Lung microvascular endothelial cell (primary cell): ENCODE measurements around the gene CPNE4. TPM values are rescaled to one million over a fixed set of nuclear protein-coding genes. Genes with fewer than 3 reads are reported as not detected.

Experiments used
- DNase-seq, 2 donors: peaks; one replicate each; pipeline versions ENCODE4 v3.0.0 to v3.0.0-alpha.2; 2010; ENCODE audit warnings: low read depth in 2 of 2
- total RNA-seq: library from RNA; depleted of rRNA; stranded (reverse); fragments of >200 nt; gene quantifications from 2 replicates; pipeline ENCODE4 v1.2.1, GENCODE V29; 2014

CPNE4 gene
- total RNA-seq, 1 donor from 2014 or later = not detected

- DNase-seq = no peak
These were observed 153.0 kb downstream of the CPNE4 start for GRCh38 chr3:131881777-131882176.

- DNase-seq = no peak
These were observed 153.9 kb downstream of the CPNE4 start for GRCh38 chr3:131880948-131881347.

GRCh38 chr3:131868203-131868602, 166.6 kb downstream of the CPNE4 start:
- no peak for DNase-seq

- DNase-seq = no peak
These were observed 178.6 kb downstream of the CPNE4 start for GRCh38 chr3:131856171-131856570.

GRCh38 chr3:131850223-131850622, 184.6 kb downstream of the CPNE4 start:
- no peak for DNase-seq

GRCh38 chr3:131849616-131850015, 185.2 kb downstream of the CPNE4 start:
- DNase-seq = no peak

- DNase-seq = peak in 1 of 2 donors; percentile 8
These were observed 186.8 kb downstream of the CPNE4 start for GRCh38 chr3:131847966-131848510.

GRCh38 chr3:131846296-131846924, 188.4 kb downstream of the CPNE4 start:
- DNase-seq = no peak

- no peak for DNase-seq
These were observed 191.6 kb downstream of the CPNE4 start for GRCh38 chr3:131843174-131843573.

GRCh38 chr3:131840156-131840797, 194.5 kb downstream of the CPNE4 start:
- no peak for DNase-seq

- DNase-seq = no peak
These were observed 198.9 kb downstream of the CPNE4 start for GRCh38 chr3:131835906-131836305.

- DNase-seq = no peak
These were observed 203.2 kb downstream of the CPNE4 start for GRCh38 chr3:131831608-131832007.

GRCh38 chr3:131821191-131821762, 213.5 kb downstream of the CPNE4 start:
- no peak for DNase-seq

- peak; percentile 17 to 34 for DNase-seq
These were observed 215.3 kb downstream of the CPNE4 start for GRCh38 chr3:131819381-131820055.

GRCh38 chr3:131812433-131812832, 222.4 kb downstream of the CPNE4 start:
- no peak for DNase-seq

GRCh38 chr3:131811481-131811880, 223.3 kb downstream of the CPNE4 start:
- DNase-seq = no peak

GRCh38 chr3:131807822-131808221, 227.0 kb downstream of the CPNE4 start:
- DNase-seq = no peak

- DNase-seq = no peak
These were observed 228.1 kb downstream of the CPNE4 start for GRCh38 chr3:131806736-131807135.

- DNase-seq = no peak
These were observed 230.2 kb downstream of the CPNE4 start for GRCh38 chr3:131804565-131805133.

GRCh38 chr3:131803113-131803512, 231.7 kb downstream of the CPNE4 start:
- DNase-seq = no peak

- no peak for DNase-seq
These were observed 232.8 kb downstream of the CPNE4 start for GRCh38 chr3:131802029-131802428.

- DNase-seq = no peak
These were observed 233.2 kb downstream of the CPNE4 start for GRCh38 chr3:131801566-131801965.
